NB4 (cell line): ENCODE results near the gene ZZZ3.
"Not testable (repeated sequence)": the region's sequence is repeated elsewhere in the genome, so short reads cannot be mapped to it uniquely, and the experiment has no call there.

Source experiments
- POLR2A ChIP-seq: IDR thresholded peaks from 2 replicates; pipeline ENCODE4 v1.6.1; 2011; ENCODE audit warnings: mild to moderate bottlenecking; ENCODE audit not compliant: insufficient read length; ENCODE audit errors: extremely low read depth
- TF ChIP-seq, protein P1 (sequence below): IDR thresholded peaks from one replicate; pipeline ENCODE4 v1.5.1; 2012; ENCODE audit warnings: low read depth, low read length
- TF ChIP-seq, protein P2 (sequence below): IDR thresholded peaks from 2 replicates; pipeline ENCODE4 v1.6.1; 2011; ENCODE audit warnings: low read depth, low read length

- TF ChIP-seq, protein P1, sequence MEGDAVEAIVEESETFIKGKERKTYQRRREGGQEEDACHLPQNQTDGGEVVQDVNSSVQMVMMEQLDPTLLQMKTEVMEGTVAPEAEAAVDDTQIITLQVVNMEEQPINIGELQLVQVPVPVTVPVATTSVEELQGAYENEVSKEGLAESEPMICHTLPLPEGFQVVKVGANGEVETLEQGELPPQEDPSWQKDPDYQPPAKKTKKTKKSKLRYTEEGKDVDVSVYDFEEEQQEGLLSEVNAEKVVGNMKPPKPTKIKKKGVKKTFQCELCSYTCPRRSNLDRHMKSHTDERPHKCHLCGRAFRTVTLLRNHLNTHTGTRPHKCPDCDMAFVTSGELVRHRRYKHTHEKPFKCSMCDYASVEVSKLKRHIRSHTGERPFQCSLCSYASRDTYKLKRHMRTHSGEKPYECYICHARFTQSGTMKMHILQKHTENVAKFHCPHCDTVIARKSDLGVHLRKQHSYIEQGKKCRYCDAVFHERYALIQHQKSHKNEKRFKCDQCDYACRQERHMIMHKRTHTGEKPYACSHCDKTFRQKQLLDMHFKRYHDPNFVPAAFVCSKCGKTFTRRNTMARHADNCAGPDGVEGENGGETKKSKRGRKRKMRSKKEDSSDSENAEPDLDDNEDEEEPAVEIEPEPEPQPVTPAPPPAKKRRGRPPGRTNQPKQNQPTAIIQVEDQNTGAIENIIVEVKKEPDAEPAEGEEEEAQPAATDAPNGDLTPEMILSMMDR: not testable (repeated sequence)
- TF ChIP-seq POLR2A: not testable (repeated sequence)
- TF ChIP-seq, protein P2, sequence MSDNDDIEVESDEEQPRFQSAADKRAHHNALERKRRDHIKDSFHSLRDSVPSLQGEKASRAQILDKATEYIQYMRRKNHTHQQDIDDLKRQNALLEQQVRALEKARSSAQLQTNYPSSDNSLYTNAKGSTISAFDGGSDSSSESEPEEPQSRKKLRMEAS: not testable (repeated sequence)
Observed at GRCh38 chr1:77646224-77646623, 36.2 kb downstream of the ZZZ3 start.
